Caki2 (cell line): ENCODE measurements around the gene BRF1. TPM values are rescaled to one million over a fixed set of nuclear protein-coding genes. Genes with fewer than 3 reads are reported as not detected.
"Not testable (repeated sequence)": the region's sequence is repeated elsewhere in the genome, so short reads cannot be mapped to it uniquely, and the experiment has no call there.

ENCODE experiments used
- DNase-seq: peaks from one replicate; pipeline ENCODE4 v3.0.0-alpha.2; 2015; ENCODE audit warnings: low read depth
- in situ Hi-C: cut with HindIII; loops from 2 replicates; pipeline ENCODE4 v1.10.0; 2016; ENCODE audit warnings: low sequenced_read_pairs, low pct_unique_long_range_greater_than_20kb, mixed read lengths
- total RNA-seq: library from RNA; depleted of rRNA; stranded (reverse); fragments of >200 nt; shearing (Covaris generic); gene quantifications from 2 replicates; pipeline ENCODE4 v1.2.3, GENCODE V29; 2014; ENCODE audit warnings: low replicate concordance

BRF1 gene
- total RNA-seq, 1 experiment from 2014 or later = 21.8 TPM

GRCh38 chr14:105334383-105335230 is 33.8 kb upstream of the BRF1 start:
- in situ Hi-C loops = no loop called here
- DNase-seq = no peak

DNA sequence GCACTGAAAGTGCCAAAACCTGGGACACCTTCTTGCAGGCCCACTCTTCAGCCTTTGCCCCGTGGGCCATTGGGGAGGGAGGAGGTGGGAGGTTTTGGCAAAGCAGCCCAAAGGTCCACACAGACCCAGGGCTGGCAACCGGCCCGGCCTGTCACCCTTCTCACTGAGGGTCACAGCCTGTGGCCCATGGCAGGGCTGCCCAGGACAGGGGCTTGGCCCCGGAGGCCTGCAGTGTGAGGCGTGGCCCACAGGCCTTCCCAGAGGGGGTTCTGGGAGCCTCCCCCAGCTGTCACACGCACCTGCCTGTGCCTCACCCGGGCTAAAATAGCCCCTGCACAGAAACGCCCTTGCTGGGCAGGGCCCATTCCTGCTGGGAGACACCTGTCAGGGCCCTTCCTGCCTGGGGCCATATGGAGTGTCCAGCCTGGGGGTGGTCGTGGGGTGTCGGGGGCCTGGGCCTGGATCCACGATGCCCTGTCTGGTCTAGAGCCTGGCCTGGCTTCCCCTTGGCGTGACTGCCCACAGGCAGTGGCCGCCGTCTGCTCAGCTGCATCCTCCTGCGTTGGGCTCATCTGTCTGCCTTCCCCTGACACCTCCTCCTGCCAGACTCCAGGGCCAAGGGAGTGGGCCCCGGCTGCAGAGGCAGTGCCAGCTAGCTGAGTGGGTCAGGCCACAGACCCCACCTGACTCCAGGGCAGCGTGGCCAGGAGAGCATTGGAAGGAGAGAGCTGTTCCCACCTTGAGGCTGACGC is 33.0 kb upstream of the BRF1 start:
- in situ Hi-C loops = no loop called here
- DNase-seq = no peak

GRCh38 chr14:105333020-105333490 is 32.3 kb upstream of the BRF1 start:
- no peak for DNase-seq

DNA sequence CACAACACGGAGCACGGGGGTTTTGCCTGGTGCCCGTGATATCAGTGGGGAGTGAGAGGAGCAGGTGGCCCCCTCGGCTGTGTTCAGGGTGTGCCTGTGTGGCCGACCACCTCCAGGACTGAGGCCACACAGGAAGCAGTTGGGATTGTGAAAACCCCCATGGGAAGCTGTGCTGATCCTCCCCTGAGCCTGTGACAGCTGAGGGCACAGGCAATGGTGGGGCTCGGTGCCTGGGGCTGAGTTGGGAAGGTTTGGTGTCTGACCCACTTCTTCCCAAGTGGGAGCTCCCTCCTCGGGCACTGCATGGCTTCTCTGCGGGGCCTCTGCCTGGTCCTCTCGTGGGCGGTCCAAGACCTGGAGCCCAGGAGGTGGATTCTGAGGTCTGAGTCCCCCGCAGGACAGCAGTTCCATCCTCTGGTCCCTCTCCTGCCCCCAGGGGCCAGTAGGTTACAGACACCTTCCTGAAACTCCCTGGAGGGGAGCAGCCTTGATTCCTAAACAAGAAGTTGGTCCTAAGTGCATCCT is 31.6 kb upstream of the BRF1 start:
- no peak for DNase-seq
- in situ Hi-C loops = no loop called here

More at GRCh38 chr14:105333020-105333490, 32.3 kb upstream of the BRF1 start:
- in situ Hi-C loops = no loop called here

- no peak for DNase-seq
- in situ Hi-C loops = no loop called here
Measured at GRCh38 chr14:105331575-105332349, 31.0 kb upstream of the BRF1 start.

GRCh38 chr14:105330491-105330895 is 29.7 kb upstream of the BRF1 start:
- no peak for DNase-seq
- in situ Hi-C loops = no loop called here

DNA sequence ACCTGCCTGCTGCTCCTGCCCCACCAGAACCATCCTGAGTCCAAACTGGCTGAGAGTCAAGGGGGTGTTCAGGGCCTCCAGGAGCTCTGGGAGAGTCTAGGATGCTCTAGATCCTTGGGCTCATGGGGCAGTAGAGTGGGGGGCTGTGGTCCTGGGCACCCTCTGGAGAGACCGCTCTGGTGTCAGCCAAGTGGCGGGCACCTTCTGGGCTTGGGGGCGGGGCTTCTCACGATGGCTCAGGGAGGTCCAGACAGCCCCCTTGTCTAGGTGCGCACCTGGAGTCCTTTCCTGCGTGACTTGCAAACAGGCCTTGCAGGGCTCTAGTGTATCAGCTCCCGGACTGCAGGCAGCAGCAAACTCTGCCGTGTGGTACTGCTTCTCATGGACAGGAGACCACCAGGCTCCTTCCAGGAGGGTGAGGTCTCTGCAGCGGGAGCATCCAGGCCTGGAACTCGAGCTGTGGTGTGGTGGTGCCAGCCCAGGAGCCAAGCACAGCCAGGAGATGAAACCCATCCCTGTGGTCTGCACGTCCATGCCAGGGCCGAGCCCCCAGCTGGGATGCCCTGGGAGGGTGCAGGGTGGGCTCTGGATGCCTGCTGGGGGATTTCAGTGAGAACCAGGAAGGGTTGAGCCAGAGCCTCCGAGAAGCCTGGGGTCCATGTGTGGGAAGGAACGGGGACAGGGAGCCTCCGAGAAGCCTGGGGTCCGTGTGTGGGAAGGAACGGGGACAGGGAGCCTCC is 28.8 kb upstream of the BRF1 start:
- DNase-seq = no peak
- in situ Hi-C loops = no loop called here

DNA sequence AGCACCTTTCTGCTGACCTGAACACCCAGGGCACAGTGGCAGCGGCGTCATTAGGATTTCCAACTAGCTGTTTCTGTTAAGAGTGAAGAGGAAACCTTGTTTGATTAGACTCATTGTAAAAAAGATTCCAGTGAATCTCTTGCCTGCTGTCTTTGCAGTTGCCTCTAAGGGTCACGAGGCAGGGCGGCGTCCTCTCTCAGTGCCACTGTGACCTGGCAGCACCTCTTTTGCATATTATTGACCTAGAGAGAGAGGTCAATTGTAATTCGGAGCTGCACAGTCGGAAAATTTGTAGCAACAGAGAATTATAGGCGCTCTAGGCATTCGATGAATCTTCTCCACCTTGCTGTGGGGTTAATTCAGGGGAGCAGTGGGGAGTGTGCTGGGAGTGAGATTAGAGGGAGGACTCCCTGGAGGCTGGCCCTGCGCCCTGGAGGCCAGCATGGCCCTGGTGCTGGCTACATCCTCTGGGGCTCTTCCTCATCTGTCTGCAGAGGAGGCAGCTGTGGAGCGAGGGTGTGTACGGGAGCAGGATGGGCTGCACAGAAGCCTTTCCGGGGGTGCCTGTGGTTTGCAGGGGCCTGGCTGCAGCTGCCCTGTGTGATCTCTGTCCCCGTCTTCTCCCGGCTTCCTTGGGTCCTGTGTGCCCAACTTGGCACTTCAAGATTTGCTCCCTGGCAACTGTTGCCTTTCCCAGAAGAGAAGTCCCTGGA is 28.0 kb upstream of the BRF1 start:
- in situ Hi-C loops = no loop called here
- DNase-seq = no peak

GRCh38 chr14:105328070-105328677 is 27.4 kb upstream of the BRF1 start:
- DNase-seq = no peak
- in situ Hi-C loops = no loop called here

DNA sequence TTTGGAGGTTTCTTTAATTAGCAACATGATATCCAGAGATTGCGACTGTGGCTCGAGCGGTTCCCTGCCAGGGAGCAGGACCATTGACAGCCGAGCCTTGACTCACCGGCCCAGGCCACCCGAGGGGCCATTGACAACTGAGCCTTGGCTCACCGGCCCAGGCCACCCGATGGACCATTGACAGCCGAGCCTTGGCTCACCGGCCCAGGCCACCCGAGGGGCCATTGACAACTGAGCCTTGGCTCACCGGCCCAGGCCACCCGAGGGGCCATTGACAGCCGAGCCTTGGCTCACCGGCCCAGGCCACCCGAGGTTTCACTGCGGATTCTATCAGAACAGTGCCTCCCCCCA is 26.9 kb upstream of the BRF1 start:
- in situ Hi-C loops, DNase-seq: not testable (repeated sequence)

DNA sequence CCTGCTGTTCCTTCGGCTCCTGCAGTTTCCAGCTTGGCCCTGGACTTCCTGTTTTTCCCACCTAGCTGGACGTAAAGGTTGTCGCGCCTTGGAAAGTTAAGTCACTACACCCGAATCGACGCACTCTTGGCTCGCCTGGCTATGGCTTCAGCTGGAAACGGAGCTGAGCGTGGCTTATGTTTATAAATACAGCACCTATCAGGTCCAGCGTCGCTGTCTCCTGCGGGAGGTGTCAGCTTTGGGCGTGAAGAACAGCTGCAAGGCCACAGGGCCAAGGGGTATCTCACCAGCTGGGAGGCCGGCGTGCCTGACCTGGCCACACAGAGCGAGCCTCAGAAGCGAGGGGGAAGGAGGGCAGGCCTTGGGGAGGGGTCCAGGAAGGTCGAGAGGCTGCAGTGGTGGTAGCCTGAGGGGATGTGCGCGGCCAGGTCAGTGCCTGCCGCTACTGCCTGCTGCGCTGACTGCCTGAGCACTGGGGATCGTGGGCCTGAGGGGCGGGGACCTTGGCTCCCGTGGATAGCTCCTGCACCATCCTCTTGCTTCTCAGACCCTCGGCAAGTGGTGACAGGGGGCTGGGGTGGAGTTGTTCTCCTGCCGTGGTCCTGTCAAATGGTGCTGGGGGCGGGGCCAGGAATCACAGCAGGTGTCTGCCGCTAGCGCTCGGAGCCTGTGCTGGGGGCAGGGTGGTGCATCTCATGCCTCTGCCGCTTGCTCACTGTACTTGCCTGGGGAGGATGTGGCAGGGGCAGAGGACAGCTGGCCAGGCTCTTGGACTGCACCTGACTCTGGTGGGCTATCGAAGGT is 26.3 kb upstream of the BRF1 start:
- in situ Hi-C loops = no loop called here
- no peak for DNase-seq

DNA sequence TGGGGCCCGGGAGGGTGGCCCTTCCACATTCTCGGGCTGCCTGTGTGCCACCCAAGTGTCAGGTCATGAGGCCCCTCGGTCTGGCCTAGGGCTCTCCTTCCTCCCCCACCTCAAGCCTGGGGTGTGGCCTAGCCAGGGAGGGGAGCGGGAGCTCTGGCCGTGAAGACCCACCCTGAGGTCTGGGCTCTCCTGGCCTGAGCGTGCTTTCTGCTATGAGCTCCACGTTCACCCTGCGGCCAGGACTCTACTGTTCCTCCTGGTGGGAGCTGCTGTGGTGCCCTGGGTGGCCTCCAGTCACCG is 25.7 kb upstream of the BRF1 start:
- no peak for DNase-seq
- in situ Hi-C loops = no loop called here

DNA sequence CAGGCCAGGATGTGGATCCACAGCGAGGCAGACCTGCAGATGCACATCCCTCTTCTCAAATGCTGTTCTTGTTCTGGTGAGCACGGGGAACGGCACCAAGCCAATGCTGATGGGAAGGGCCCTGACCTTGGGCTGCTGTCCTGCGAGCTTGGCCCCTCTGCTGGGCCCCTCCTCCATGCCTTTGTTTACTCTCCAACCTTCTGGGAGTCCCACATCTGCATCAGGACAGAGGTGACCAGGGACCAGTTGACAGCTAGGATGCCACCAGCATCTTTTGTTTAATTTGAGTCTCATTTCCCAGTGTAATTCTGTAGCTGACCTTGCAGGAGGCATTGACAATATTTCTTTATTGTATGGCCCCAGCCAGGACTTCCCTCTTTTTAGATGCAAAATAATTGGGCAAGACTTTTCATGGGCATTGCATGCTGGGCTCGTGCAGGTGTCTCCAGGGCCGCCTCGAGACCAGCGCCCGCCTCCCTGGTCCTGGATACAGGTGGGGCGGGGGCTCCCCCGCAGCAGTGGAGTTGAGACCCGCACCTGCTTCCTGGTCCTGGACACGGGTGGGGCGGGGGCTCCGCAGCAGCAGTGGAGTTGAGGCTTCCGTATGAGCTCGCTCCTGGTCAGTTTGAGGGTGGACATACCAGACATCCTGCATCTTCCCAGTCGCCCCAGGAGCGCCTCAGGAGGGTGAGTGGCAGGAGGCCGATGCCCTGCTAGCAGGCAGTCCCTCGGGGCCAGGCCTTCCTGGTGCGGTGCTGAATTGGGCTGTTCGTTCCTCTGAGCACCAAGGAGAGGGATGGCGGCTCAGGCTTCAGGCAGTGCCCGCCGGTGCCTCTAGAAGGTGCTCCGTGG is 25.1 kb upstream of the BRF1 start:
- in situ Hi-C loops = no loop called here
- no peak for DNase-seq

GRCh38 chr14:105325303-105325702 is 24.5 kb upstream of the BRF1 start:
- no peak for DNase-seq

DNA sequence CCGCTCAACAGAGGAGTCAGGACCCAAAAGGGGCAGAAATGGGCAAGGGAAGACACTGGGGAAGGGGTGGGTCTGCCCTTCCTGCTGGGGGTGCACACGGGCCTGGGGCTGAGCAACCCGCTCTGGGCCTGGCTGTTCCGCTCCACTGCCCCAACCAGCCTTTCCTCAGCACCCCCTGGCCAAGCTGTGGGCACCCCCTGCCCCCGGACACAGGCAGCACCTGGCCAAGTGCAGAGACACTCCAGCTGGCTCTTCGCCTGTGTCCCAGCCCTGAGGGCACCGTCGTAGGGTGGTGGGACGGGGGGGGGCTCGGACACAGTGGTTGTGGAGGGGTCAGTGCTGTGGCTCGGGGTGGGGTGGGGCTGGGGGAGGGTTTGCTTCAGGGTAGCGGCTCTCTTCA is 24.1 kb upstream of the BRF1 start:
- no peak for DNase-seq
- in situ Hi-C loops = no loop called here

More at GRCh38 chr14:105325303-105325702, 24.5 kb upstream of the BRF1 start:
- in situ Hi-C loops = no loop called here
